IMR-90 (cell line): ENCODE data around the gene STUM.

Experiments
- CEBPB ChIP-seq: IDR thresholded peaks from 2 replicates; pipeline ENCODE4 v1.6.1; 2012; ENCODE audit warnings: low read depth, low read length, improper control_type of control experiment
- POLR2A ChIP-seq: IDR thresholded peaks from 2 replicates; pipeline ENCODE4 v1.6.1; 2012; ENCODE audit warnings: mild to moderate bottlenecking, low read depth, low read length
- SMC3 ChIP-seq: fragments of 150-350 bp; IDR thresholded peaks from 2 replicates; pipeline ENCODE4 v1.6.1; 2016; ENCODE audit warnings: low read depth, mild to moderate bottlenecking, antibody characterized with exemption, low read length, moderate library complexity

DNA sequence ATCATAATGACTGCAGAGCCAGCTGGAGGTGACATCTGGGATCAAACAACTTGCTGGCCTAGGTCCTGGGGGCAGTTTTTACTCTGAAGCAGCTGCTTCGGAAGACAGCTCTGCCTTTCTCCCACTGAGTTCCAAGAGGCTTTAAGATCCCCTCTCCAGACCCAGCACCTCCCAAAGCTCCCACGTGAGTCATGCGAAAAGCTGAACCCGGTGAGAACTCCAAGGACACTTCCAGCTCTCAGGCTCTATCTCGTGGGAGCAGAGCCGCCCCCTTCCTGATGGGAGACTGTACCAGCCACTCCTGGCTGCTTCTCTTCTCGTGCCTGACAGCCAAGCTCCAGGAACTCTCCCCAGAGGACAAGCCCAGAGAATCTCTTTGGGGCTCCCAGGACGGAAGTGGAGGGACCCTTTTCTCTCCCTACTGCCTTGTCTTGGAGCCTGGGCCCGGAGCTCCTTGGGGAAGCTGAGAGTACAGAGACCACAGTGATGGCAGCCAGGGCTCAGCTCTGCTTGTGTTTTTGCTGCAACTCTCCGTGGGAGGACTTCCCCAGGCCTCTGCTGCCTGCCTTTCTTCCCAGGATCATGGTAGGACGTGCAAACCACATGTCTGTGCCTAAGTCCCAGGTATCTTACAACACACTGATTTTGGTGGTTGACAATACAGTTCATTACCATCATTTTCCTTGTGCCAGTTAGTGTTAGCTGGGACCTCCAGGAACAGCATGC, 40.6 kb downstream of the STUM start:
- TF ChIP-seq CEBPB = no peak
- no peak for TF ChIP-seq POLR2A
- no peak for TF ChIP-seq SMC3
